ENCODE data around the gene PACSIN1. TPM values are rescaled to one million over a fixed set of nuclear protein-coding genes. Genes with fewer than 3 reads are reported as not detected.

Gene PACSIN1
- polyA plus RNA-seq, 1 donor (not counting 4 experiments of a cell fraction or from before 2014, with no cell fraction given) = not detected

GRCh38 chr6:34564181-34564580 is 98.3 kb downstream of the PACSIN1 start:
- no peak overlapping the region for H3K4me2 ChIP-seq (ENCODE audit: control insufficient read depth, extremely low read depth, insufficient read depth, low read depth, low read length)
- no peaks in the 10 kb centered on the region for H3K36me3 ChIP-seq (ENCODE audit: control insufficient read depth in 2 of 2, extremely low read depth in 1 of 2, insufficient read depth in 2 of 2, low read length in 2 of 2)
- H3K4me3 ChIP-seq (ENCODE audit: control insufficient read depth in 2 of 3, extremely low read depth in 1 of 3, insufficient read depth in 2 of 3, low read depth in 1 of 3, low read length in 3 of 3) = no peak overlapping the region
- dilution Hi-C loops (cut with MboI; ENCODE audit: extremely low pct_ligation_motif_present, low sequenced_read_pairs) = no loop called here
- no peaks in the 10 kb centered on the region for H4K20me1 ChIP-seq (ENCODE audit: control insufficient read depth, extremely low read depth, insufficient read depth, low read length)
- peaks cover 2% of the 10 kb centered on the region for H3K4me1 ChIP-seq (ENCODE audit: control insufficient read depth, extremely low read depth, insufficient read depth, low read length)
- TF ChIP-seq, protein P1, sequence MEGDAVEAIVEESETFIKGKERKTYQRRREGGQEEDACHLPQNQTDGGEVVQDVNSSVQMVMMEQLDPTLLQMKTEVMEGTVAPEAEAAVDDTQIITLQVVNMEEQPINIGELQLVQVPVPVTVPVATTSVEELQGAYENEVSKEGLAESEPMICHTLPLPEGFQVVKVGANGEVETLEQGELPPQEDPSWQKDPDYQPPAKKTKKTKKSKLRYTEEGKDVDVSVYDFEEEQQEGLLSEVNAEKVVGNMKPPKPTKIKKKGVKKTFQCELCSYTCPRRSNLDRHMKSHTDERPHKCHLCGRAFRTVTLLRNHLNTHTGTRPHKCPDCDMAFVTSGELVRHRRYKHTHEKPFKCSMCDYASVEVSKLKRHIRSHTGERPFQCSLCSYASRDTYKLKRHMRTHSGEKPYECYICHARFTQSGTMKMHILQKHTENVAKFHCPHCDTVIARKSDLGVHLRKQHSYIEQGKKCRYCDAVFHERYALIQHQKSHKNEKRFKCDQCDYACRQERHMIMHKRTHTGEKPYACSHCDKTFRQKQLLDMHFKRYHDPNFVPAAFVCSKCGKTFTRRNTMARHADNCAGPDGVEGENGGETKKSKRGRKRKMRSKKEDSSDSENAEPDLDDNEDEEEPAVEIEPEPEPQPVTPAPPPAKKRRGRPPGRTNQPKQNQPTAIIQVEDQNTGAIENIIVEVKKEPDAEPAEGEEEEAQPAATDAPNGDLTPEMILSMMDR (optimal IDR thresholded peaks at IDR 0.05 in 1 of 3, IDR thresholded peaks at IDR 0.05 in 1 of 3, conservative IDR thresholded peaks at IDR 0.05 in 1 of 3; ENCODE audit: extremely low read depth in 1 of 3, insufficient read depth in 2 of 3, low read length in 3 of 3) = no peak
- TF ChIP-seq EZH2 (IDR thresholded peaks at IDR 0.05; ENCODE audit: low read length) = no peak
- no peak overlapping the region for H3K9ac ChIP-seq (ENCODE audit: control insufficient read depth, extremely low read depth, insufficient read depth, low read length)
- no peaks in the 10 kb centered on the region for H3K9me3 ChIP-seq (ENCODE audit: control insufficient read depth, low read depth, low read length)
- no peaks in the 10 kb centered on the region for H3K9me1 ChIP-seq (ENCODE audit: control insufficient read depth, extremely low read depth, insufficient read depth, low read length)
- DNase-seq (ENCODE audit: low read depth, low spot score) (no peak), FAIRE-seq (no peak)
- no peak overlapping the region for H3K27ac ChIP-seq (ENCODE audit: control insufficient read depth, insufficient read depth, low read length)
- no peak overlapping the region for H2AFZ ChIP-seq (ENCODE audit: control insufficient read depth, low read length)
- no peaks in the 10 kb centered on the region for H3K79me2 ChIP-seq (ENCODE audit: control insufficient read depth, insufficient read depth, low read length)
- peaks cover 13% of the 10 kb centered on the region for H3K27me3 ChIP-seq (ENCODE audit: control insufficient read depth, extremely low read depth, insufficient read depth, low read length)

GRCh38 chr6:34565722-34566137 is 99.9 kb downstream of the PACSIN1 start:
- no peak for FAIRE-seq

More at GRCh38 chr6:34565722-34566137, 99.9 kb downstream of the PACSIN1 start:
- H3K9me1 ChIP-seq (ENCODE audit: control insufficient read depth, extremely low read depth, insufficient read depth, low read length) = no peaks in the 10 kb centered on the region
- no peak overlapping the region for H3K4me2 ChIP-seq (ENCODE audit: control insufficient read depth, extremely low read depth, insufficient read depth, low read depth, low read length)
- H4K20me1 ChIP-seq (ENCODE audit: control insufficient read depth, extremely low read depth, insufficient read depth, low read length) = no peaks in the 10 kb centered on the region
- H2AFZ ChIP-seq (ENCODE audit: control insufficient read depth, low read length) = no peak overlapping the region
- dilution Hi-C loops (cut with MboI; ENCODE audit: extremely low pct_ligation_motif_present, low sequenced_read_pairs) = no loop called here
- no peak overlapping the region for H3K27ac ChIP-seq (ENCODE audit: control insufficient read depth, insufficient read depth, low read length)
- no peaks in the 10 kb centered on the region for H3K9me3 ChIP-seq (ENCODE audit: control insufficient read depth, low read depth, low read length)
- H3K4me3 ChIP-seq (ENCODE audit: control insufficient read depth in 2 of 3, extremely low read depth in 1 of 3, insufficient read depth in 2 of 3, low read depth in 1 of 3, low read length in 3 of 3) = no peak overlapping the region
- no peak overlapping the region for H3K9ac ChIP-seq (ENCODE audit: control insufficient read depth, extremely low read depth, insufficient read depth, low read length)
- TF ChIP-seq, protein P1 (optimal IDR thresholded peaks at IDR 0.05 in 1 of 3, IDR thresholded peaks at IDR 0.05 in 1 of 3, conservative IDR thresholded peaks at IDR 0.05 in 1 of 3; ENCODE audit: extremely low read depth in 1 of 3, insufficient read depth in 2 of 3, low read length in 3 of 3) = no peak
- no peak for DNase-seq (ENCODE audit: low read depth, low spot score)
- H3K27me3 ChIP-seq (ENCODE audit: control insufficient read depth, extremely low read depth, insufficient read depth, low read length) = peaks cover 16% of the 10 kb centered on the region
- H3K79me2 ChIP-seq (ENCODE audit: control insufficient read depth, insufficient read depth, low read length) = no peaks in the 10 kb centered on the region
- H3K4me1 ChIP-seq (ENCODE audit: control insufficient read depth, extremely low read depth, insufficient read depth, low read length) = no peaks in the 10 kb centered on the region
- no peaks in the 10 kb centered on the region for H3K36me3 ChIP-seq (ENCODE audit: control insufficient read depth in 2 of 2, extremely low read depth in 1 of 2, insufficient read depth in 2 of 2, low read length in 2 of 2)

All from keratinocyte (primary cell).